ENCODE data around the gene SLC35D2. TPM values are rescaled to one million over a fixed set of nuclear protein-coding genes. Genes with fewer than 3 reads are reported as not detected.

SLC35D2 gene
- total and polyA plus RNA-seq, 7 donors, result 12.9 to 118 (median 22.4) TPM

DNA sequence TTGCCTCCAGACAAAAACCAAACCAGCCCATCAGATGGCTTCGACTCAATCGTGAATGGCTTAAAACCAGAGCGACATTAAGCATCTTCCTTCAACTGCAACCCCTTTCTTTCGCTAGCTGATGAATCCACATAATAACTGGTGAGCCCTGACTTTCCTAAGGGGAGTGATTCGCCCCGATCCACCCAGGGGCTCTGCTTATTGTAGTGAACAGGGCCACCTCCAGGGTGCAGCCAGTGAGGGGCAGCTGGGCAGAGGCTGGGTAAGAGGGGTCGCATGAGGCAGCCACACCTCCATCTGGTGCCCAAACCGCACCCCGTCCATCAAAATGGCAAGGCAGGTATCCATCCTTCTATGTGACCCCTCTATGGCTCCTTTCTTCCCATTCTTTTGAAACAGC is 38.0 kb downstream of the SLC35D2 start:
- no peak overlapping the region for H3K4me3 ChIP-seq
- WGBS, 2 donors, result 92 to 97% methylated on average over 9 of the region's 9 CpGs
- H3K9me3 ChIP-seq, result no peaks in the 10 kb centered on the region
- peak overlapping the region; percentile 50 to 70 (median 58) for H3K27ac ChIP-seq
- H3K27me3 ChIP-seq, result no peaks in the 10 kb centered on the region
- DNase-seq, result no peak
- peaks cover 0 to 13% (median 5%) of the 10 kb centered on the region in 4 donors for H3K36me3 ChIP-seq
- intact Hi-C loops (cut with DNase I), result loop anchor here (5.0 kb wide), 1 partner anchor 312 kb away; the partner anchor contains the start of gene PRXL2C
- H3K4me1 ChIP-seq, result peaks cover 0 to 26% (median 21%) of the 10 kb centered on the region in 4 donors
- no peak for TF ChIP-seq EP300 (IDR thresholded peaks at IDR 0.05)
- TF ChIP-seq CTCF (IDR thresholded peaks at IDR 0.05), result no peak
- no peak for TF ChIP-seq POLR2AphosphoS5 (IDR thresholded peaks at IDR 0.05)
- TF ChIP-seq POLR2A (IDR thresholded peaks at IDR 0.05), result no peak

DNA sequence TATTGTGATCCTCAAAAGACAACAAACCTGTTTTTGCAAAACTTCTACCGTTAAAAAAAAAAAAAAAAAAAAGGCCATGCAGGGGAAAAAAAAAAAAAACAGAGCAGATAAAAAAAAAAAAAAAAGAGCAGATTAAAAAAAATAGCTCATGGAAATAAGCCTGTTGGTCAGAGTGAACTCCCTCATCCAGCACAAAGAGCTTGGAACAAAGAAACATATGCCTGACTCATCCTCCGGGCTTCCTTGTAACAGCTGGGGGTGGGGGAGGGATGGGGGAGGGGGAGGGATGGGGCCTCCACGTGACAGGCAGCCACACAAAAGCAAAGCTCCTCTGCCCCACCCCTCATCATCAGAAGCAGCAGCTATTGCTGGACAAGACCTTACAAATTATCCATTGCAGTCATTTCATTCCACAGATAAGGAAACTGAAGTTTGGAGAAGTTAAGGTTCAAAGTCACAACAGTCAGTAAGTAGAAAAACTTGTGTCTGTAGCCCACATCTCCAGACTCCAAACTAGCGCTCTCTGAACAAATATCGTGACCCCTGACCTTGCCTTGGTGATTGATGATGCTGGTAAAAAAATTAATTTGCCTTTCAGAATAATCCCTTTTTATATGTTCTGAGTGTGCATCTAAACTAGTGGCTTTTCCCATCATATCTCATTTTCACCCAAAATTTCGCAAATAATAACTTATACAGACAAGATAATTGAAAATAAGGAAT is 38.9 kb downstream of the SLC35D2 start:
- DNase-seq, result peak; percentile 87

DNA sequence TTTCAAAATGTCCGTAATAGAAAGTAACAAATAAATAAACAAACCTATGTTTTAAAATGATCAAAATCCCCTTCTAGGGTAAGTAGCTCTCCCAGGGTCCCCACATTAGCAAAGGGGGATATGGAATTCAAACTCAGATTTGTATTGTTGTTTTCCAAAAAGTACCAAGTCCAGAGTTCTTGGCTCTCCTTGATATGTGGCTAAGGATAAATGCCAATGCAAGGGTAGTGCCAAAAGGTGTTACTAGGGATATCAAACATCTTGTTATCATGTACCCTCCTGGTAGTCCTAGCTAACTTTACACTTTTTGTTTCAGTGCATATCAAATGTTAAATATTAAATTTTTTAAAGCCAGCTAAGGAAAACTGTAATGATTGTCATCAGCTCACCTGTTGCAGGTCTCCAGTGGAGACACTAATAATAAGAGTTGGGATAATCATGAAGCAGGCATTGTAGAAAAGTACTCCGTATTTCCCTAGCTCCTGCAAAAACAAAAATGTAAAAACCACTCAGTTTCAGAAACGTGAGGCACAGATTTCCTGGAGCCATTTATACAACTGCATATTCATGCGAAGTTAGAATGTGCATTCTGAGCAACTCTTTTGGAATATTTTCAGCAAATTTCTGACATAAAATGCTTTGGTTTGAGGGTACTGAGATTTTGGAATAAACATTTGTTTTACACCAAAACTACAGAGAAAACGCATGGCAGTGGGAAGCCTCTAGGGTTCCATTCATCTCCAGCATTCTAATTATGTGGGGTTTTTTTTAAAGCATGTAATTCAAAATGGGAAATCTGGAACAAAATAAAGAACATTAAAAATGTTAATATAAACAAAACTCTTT is 39.8 kb downstream of the SLC35D2 start:
- Histone ChIP-seq H3K9me3 (no peaks in the 10 kb centered on the region), H3K36me3 (peaks cover 0 to 9% (median 3%) of the 10 kb centered on the region in 4 donors), H3K4me3 (no peak overlapping the region), H3K27me3 (no peaks in the 10 kb centered on the region), H3K27ac (peak overlapping the region; percentile 41 to 70 (median 44)), H3K4me1 (peaks cover 0 to 38% (median 23%) of the 10 kb centered on the region in 4 donors)
- 75 to 81% methylated on average over 5 of the region's 5 CpGs for WGBS, 2 donors
- TF ChIP-seq EP300 (IDR thresholded peaks at IDR 0.05), result no peak
- no peak for DNase-seq
- intact Hi-C loops (cut with DNase I), result no loop called here

More for the DNA sequence above, 38.9 kb downstream of the SLC35D2 start:
- H3K36me3 ChIP-seq, result peaks cover 0 to 13% (median 5%) of the 10 kb centered on the region in 4 donors
- peaks cover 0 to 33% (median 22%) of the 10 kb centered on the region in 4 donors for H3K4me1 ChIP-seq
- intact Hi-C loops (cut with DNase I), result loop anchor here (5.0 kb wide), 1 partner anchor 313 kb away; the partner anchor contains the start of gene PRXL2C
- no peak overlapping the region for H3K4me3 ChIP-seq
- no peaks in the 10 kb centered on the region for H3K27me3 ChIP-seq
- no peaks in the 10 kb centered on the region for H3K9me3 ChIP-seq
- peak overlapping the region; percentile 50 to 70 (median 58) for H3K27ac ChIP-seq
- WGBS, 2 donors, result 43 to 50% methylated on average over 6 of the region's 6 CpGs
- TF ChIP-seq CTCF (IDR thresholded peaks at IDR 0.05) (no peak), POLR2AphosphoS5 (IDR thresholded peaks at IDR 0.05) (peak in 1 of 4 donors; percentile 20)

GRCh38 chr9:96342571-96343245 is 40.8 kb downstream of the SLC35D2 start:
- Histone ChIP-seq H3K36me3 (no peaks in the 10 kb centered on the region), H3K9me3 (no peaks in the 10 kb centered on the region), H3K4me1 (peaks cover 0 to 38% (median 23%) of the 10 kb centered on the region in 4 donors), H3K27ac (peak overlapping the region in 3 of 4 donors; percentile 32 to 70 (median 41)), H3K4me3 (no peak overlapping the region), H3K27me3 (no peaks in the 10 kb centered on the region)
- intact Hi-C loops (cut with DNase I), result no loop called here
- 88% methylated on average over 20 of the region's 20 CpGs for WGBS, 2 donors
- TF ChIP-seq POLR2A (IDR thresholded peaks at IDR 0.05) (no peak), POLR2AphosphoS5 (IDR thresholded peaks at IDR 0.05) (no peak), CTCF (IDR thresholded peaks at IDR 0.05) (no peak), EP300 (IDR thresholded peaks at IDR 0.05) (no peak)
- DNase-seq, result no peak
